ENCODE measurements around the gene UNC93A.
A peak's percentile ranks its signal among the peaks of the same experiment; 100 is the strongest.
"Not testable (repeated sequence)": the region's sequence is repeated elsewhere in the genome, so short reads cannot be mapped to it uniquely, and the experiment has no call there.

The UNC93A gene

GRCh38 chr6:167270499-167271311 is 20.4 kb upstream of the UNC93A start:
- DNase-seq (ENCODE audit: low read depth, low spot score), result peak; percentile 57

- no peak for DNase-seq (ENCODE audit: low read depth, low spot score)
These were observed 19.0 kb upstream of the UNC93A start for GRCh38 chr6:167272151-167272550.

DNA sequence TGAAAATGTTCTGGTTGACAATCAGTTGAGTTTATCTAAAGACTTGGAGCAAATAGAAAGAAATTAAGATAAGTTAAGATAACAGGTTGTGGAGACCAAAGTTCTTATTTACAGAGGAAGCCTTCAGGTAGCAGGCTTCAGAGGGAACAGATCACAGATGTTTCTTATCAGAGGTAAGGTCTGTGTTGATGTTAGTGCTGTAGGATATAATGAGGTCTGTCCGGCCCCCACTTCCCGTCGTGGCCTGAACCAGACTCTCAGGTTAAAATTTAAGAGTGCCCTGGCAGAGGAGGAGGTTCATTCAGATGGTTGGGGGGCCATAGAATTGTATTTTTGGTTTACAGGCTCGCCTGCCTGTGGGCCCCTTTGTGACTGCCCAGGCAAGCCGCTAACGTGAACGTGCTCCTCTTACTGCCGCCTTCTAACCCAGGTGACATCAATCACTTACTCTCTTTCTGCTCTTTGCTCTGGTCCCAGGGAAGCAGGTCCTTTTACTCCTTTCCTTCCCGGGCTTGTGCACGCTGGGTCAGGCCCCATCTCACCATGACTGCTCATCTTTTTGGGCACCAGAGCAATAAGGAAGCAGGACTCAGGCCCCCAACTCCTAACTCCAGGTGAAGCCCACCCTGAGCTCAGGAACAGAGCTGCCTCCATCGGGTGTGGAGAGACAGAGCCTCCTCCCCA is 18.3 kb upstream of the UNC93A start:
- no peak for DNase-seq (ENCODE audit: low read depth, low spot score)

GRCh38 chr6:167274270-167274669 is 16.8 kb upstream of the UNC93A start:
- no peak for DNase-seq (ENCODE audit: low read depth, low spot score)

DNA sequence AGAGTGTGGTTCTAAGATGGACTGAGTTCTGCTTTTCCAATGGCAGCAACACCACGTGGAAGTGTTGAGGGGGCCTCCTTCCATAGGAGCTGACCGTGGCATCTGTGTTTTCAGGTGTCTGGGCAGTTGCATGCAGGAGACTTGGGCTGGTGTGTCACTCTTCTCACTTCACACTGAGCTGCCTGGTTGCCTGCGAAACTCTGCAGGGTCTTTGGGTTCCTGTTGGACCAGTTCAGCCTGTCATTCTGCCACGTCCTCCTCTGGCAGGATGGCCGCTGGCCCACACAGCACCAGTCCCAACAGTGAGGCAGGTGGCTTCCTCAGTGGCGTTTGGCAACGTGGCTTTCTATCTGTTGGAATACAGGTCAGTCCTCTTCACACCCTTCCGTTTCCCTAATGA is 16.1 kb upstream of the UNC93A start:
- peak; percentile 63 for DNase-seq (ENCODE audit: low read depth, low spot score)

- DNase-seq (ENCODE audit: low read depth, low spot score), result no peak
These were observed 15.7 kb upstream of the UNC93A start for GRCh38 chr6:167275436-167275835.

DNA sequence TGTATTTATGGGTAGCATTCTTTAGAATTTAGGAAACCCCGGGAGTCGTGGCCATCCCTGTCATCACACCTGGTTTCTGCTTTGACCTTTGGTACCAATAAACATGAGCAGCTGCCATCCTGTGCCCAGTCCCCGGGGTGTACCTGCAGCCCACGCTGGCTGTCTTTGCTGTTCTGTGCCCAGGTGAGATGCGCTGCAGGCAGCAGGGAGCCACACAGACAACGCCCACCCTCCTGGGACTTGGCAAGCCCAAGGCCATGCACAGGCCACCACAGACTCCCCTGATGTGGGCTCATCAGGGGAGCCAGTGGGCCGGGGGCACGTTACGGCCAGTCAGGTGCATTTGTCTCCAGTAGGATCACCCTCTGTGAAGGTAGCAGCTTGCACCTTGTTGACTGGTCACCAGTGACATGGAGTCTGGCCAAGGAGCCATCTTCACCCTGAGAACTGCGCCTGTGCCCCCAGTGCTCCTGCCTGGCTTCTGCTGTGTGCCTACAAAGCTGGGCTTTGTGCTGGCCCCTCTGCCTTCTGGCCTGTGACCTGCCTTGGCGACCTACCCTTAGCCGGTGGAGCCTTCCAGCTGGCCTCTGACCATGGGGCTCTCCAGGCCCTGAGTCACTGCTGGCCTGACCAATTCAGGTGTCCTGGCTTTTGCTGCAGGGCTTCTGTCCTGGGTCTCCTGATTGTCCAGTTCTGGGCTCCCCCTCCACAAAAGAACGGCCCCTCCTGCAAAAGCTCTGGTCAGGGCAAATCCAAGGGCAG is 14.2 kb upstream of the UNC93A start:
- no peak for DNase-seq (ENCODE audit: low read depth, low spot score)

- not testable (repeated sequence) for DNase-seq (ENCODE audit: low read depth, low spot score)
These were observed 12.8 kb upstream of the UNC93A start for GRCh38 chr6:167278173-167278940.

GRCh38 chr6:167279766-167280446 is 11.2 kb upstream of the UNC93A start:
- no peak for DNase-seq (ENCODE audit: low read depth, low spot score)

DNA sequence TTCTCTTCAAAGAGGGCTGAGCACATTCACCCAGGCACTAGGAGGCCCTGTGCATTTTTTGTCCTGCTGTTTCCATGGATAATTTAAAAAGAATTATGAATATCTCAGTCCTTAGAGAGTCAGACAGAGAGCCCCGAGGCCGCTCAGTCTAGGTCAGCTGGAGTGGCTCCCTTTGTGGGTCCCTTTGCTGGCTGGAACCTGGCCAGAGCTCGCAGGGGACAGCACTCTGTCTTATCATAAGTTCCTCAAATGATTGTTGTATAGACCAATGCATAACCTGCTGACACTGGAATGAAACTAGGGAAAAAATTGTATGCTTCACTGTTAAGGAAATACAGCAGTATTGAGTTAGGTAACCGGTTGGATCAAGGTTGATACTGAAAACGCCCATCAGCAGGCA is 10.6 kb upstream of the UNC93A start:
- DNase-seq (ENCODE audit: low read depth, low spot score), result not testable (repeated sequence)

GRCh38 chr6:167282165-167282564 is 8.9 kb upstream of the UNC93A start:
- no peak for DNase-seq (ENCODE audit: low read depth, low spot score)

DNA sequence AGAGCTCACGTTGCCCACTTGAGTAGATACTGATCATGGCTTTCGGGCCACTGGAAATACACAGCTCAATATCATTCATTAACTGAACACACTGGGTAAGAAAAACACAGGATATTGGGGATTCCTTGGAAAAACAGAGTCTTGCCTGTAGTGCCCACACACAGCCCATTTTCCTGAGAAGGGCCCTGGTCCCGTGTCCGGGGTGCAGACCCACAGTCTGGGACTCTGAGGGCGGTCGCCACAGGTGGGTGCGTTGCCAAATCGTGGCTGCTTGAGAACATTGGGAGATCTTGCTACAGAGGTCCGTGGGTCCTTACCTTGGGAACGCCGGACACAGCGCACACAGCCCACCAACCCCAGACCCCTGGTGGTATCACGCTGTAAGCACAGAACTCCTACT is 6.5 kb upstream of the UNC93A start:
- DNase-seq (ENCODE audit: low read depth, low spot score), result not testable (repeated sequence)

- DNase-seq (ENCODE audit: low read depth, low spot score), result no peak
These were observed 5.9 kb upstream of the UNC93A start for GRCh38 chr6:167285077-167285770.

DNA sequence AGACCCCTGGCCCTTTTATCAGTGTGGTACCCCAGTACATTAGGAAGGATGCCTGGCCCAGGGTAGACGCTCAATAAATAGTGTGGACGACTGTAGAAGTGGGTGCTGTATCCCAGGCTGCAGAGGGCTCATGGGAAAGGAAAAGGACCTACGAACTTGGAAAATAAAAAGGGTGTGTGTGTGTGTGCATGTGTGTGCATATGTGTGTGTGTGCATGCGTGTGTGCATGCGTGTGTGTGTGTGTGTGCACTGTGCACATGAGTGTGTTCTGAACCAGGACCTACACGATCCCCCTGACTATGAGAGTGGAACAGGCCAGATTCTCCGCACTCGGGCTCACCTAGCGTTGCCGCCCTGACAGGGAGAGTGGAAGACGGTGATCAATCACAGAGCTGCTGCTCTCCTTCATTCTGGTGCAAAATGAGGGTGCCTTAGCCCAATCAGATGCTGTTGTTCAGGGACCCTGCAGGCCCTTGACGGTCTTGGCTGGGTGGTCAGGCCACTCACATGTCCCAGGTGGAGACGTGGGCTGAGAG is 3.5 kb upstream of the UNC93A start:
- DNase-seq (ENCODE audit: low read depth, low spot score), result no peak

GRCh38 chr6:167288591-167289225 is 2.4 kb upstream of the UNC93A start:
- DNase-seq (ENCODE audit: low read depth, low spot score), result peak; percentile 95

DNA sequence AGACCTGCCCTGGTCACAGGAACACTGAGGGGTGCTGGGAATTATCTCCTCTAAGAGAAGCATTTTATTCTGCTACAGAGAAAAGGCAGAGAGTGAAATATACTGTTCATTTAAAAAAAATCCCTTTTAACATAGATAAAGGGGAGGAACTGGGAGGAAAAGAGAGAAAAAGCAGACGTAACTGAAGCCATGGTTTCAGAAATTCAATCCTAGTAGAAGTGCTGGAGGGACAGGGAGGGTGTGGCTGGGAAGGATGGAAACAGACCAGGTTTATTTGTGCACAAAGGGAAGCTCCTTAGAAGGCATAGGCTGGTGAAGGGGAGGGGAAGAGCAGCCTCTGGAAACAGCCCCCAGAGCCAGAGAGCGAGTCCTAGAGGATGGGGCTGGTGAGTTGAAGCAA is 1.8 kb upstream of the UNC93A start:
- DNase-seq (ENCODE audit: low read depth, low spot score), result peak; percentile 72

- no peak for DNase-seq (ENCODE audit: low read depth, low spot score)
These were observed 647 bp downstream of the UNC93A start for GRCh38 chr6:167291623-167292300.

GRCh38 chr6:167292301-167293087 is 1.4 kb downstream of the UNC93A start:
- DNase-seq (ENCODE audit: low read depth, low spot score), result peak; percentile 81

Measured in ELF-1 (cell line).